Astrocyte (in vitro differentiated cells and primary cell): ENCODE results near the gene CORO7. TPM values are rescaled to one million over a fixed set of nuclear protein-coding genes. Genes with fewer than 3 reads are reported as not detected.
A peak's percentile ranks its signal among the peaks of the same experiment; 100 is the strongest.

Experiments
- DNase-seq: peaks from one replicate; pipeline ENCODE4 v3.0.0-alpha.2; 2010; ENCODE audit warnings: low read depth
- FAIRE-seq: peaks from 2 replicates; lab custom pipeline; 2011; peaks lifted over from hg19 to GRCh38; lab: Jason Lieb, UNC
- H2AFZ ChIP-seq: 2 replicates; pipeline ENCODE4 v1.6.0; 2012; ENCODE audit warnings: low read depth, low read length, inconsistent platforms
- H3K27ac ChIP-seq: 2 replicates; pipeline ENCODE4 v1.5.1; 2011; ENCODE audit warnings: low read depth, low read length, inconsistent platforms
- H3K27me3 ChIP-seq: 2 replicates; pipeline ENCODE4 v1.6.0; 2011; ENCODE audit warnings: low read length, inconsistent platforms; ENCODE audit not compliant: insufficient read depth
- H3K36me3 ChIP-seq: 2 replicates; pipeline ENCODE4 v1.5.1; 2011; ENCODE audit warnings: low read length, inconsistent platforms; ENCODE audit not compliant: insufficient read depth
- H3K4me1 ChIP-seq: 2 replicates; pipeline ENCODE4 v1.5.1; 2011; ENCODE audit warnings: low read length, inconsistent platforms; ENCODE audit not compliant: insufficient read depth
- H3K4me2 ChIP-seq: 2 replicates; pipeline ENCODE4 v1.6.0; 2012; ENCODE audit warnings: low read length, inconsistent platforms
- H3K4me3 ChIP-seq: 2 replicates; pipeline ENCODE4 v1.5.1; 2011; ENCODE audit warnings: low read depth, mild to moderate bottlenecking, low read length, inconsistent platforms; ENCODE audit not compliant: insufficient read depth
- H3K79me2 ChIP-seq: 2 replicates; pipeline ENCODE4 v1.6.0; 2012; ENCODE audit warnings: mild to moderate bottlenecking, low read length, inconsistent platforms; ENCODE audit not compliant: insufficient read depth
- H3K9ac ChIP-seq: 2 replicates; pipeline ENCODE4 v1.6.0; 2012; ENCODE audit warnings: mild to moderate bottlenecking, low read length, inconsistent platforms
- H3K9me3 ChIP-seq: 2 replicates; pipeline ENCODE4 v1.5.1; 2012; ENCODE audit warnings: low read depth, mild to moderate bottlenecking, low read length, inconsistent platforms; ENCODE audit not compliant: insufficient read depth
- H4K20me1 ChIP-seq: 2 replicates; pipeline ENCODE4 v1.6.0; 2012; ENCODE audit warnings: low read length, inconsistent platforms; ENCODE audit not compliant: insufficient read depth
- H3K27ac Mint-ChIP-seq: one replicate; pipeline ENCODE4 v1.8.0; 2021; ENCODE audit warnings: mild to moderate bottlenecking, mixed read lengths; ENCODE audit not compliant: unreplicated experiment
- H3K27me3 Mint-ChIP-seq: one replicate; pipeline ENCODE4 v1.8.0; 2021; ENCODE audit warnings: low read depth, mixed read lengths; ENCODE audit not compliant: unreplicated experiment
- H3K36me3 Mint-ChIP-seq: one replicate; pipeline ENCODE4 v1.8.0; 2021; ENCODE audit warnings: low read depth, mixed read lengths; ENCODE audit not compliant: unreplicated experiment
- H3K4me1 Mint-ChIP-seq: one replicate; pipeline ENCODE4 v1.8.0; 2021; ENCODE audit warnings: low read depth, mixed read lengths; ENCODE audit not compliant: unreplicated experiment
- H3K4me3 Mint-ChIP-seq: one replicate; pipeline ENCODE4 v1.8.0; 2021; ENCODE audit warnings: mild to moderate bottlenecking, moderate library complexity, mixed read lengths; ENCODE audit not compliant: unreplicated experiment
- H3K9me3 Mint-ChIP-seq: one replicate; pipeline ENCODE4 v1.8.0; 2021; ENCODE audit warnings: mild to moderate bottlenecking, mixed read lengths; ENCODE audit not compliant: unreplicated experiment
- CTCF ChIP-seq: IDR thresholded peaks from 2 replicates; pipeline ENCODE4 v1.5.1; 2011; ENCODE audit warnings: low read depth, mild to moderate bottlenecking, inconsistent platforms, low read length, moderate library complexity; ENCODE audit not compliant: insufficient read depth
- EZH2 ChIP-seq: IDR thresholded peaks from 2 replicates; pipeline ENCODE4 v1.6.1; 2012; ENCODE audit warnings: mild to moderate bottlenecking, low read length, inconsistent platforms; ENCODE audit not compliant: insufficient read depth
- total RNA-seq: library from RNA; stranded (reverse); gene quantifications from 2 replicates; pipeline ENCODE4 v1.2.1, GENCODE V29; 2021

The CORO7 gene
- total RNA-seq, 1 donor from 2014 or later: 26.4 TPM

GRCh38 chr16:4383591-4384444, 32.6 kb downstream of the CORO7 start:
- Histone ChIP-seq H3K27ac (no peak overlapping the region), H3K4me3 (no peak overlapping the region), H3K9ac (peak overlapping the region; percentile 10), H3K79me2 (peaks cover 29% of the 10 kb centered on the region), H3K27me3 (no peaks in the 10 kb centered on the region), H4K20me1 (peaks cover 54% of the 10 kb centered on the region), H3K4me1 (peaks cover 48% of the 10 kb centered on the region), H3K4me2 (no peak overlapping the region), H3K9me3 (no peaks in the 10 kb centered on the region), H3K36me3 (no peaks in the 10 kb centered on the region), H2AFZ (no peak overlapping the region)
- H3K9me3 Mint-ChIP-seq: no peaks in the 10 kb centered on the region
- no peaks in the 10 kb centered on the region for H3K36me3 Mint-ChIP-seq
- no peak overlapping the region for H3K27ac Mint-ChIP-seq
- DNase-seq: no peak
- H3K27me3 Mint-ChIP-seq: no peaks in the 10 kb centered on the region
- peaks cover 12% of the 10 kb centered on the region for H3K4me1 Mint-ChIP-seq
- TF ChIP-seq CTCF: no peak
- TF ChIP-seq EZH2: no peak
- FAIRE-seq: no peak
- no peak overlapping the region for H3K4me3 Mint-ChIP-seq

GRCh38 chr16:4382795-4383357, 33.5 kb downstream of the CORO7 start:
- no peaks in the 10 kb centered on the region for H3K36me3 ChIP-seq
- H3K27me3 ChIP-seq: no peaks in the 10 kb centered on the region
- H3K27ac ChIP-seq: no peak overlapping the region
- H3K36me3 Mint-ChIP-seq: no peaks in the 10 kb centered on the region
- peaks cover 63% of the 10 kb centered on the region for H4K20me1 ChIP-seq
- no peak overlapping the region for H3K27ac Mint-ChIP-seq
- peaks cover 48% of the 10 kb centered on the region for H3K4me1 ChIP-seq
- H3K4me3 ChIP-seq: no peak overlapping the region
- no peak overlapping the region for H3K4me3 Mint-ChIP-seq
- no peak overlapping the region for H3K9ac ChIP-seq
- H3K9me3 Mint-ChIP-seq: no peaks in the 10 kb centered on the region
- no peak for FAIRE-seq
- no peak for TF ChIP-seq EZH2
- TF ChIP-seq CTCF: no peak
- no peak overlapping the region for H2AFZ ChIP-seq
- DNase-seq: no peak
- H3K4me2 ChIP-seq: no peak overlapping the region
- peaks cover 13% of the 10 kb centered on the region for H3K4me1 Mint-ChIP-seq
- H3K79me2 ChIP-seq: peaks cover 39% of the 10 kb centered on the region
- no peaks in the 10 kb centered on the region for H3K27me3 Mint-ChIP-seq
- H3K9me3 ChIP-seq: no peaks in the 10 kb centered on the region
